ENCODE data around the gene GNPTG. TPM values are rescaled to one million over a fixed set of nuclear protein-coding genes. Genes with fewer than 3 reads are reported as not detected.

GNPTG gene
- 88.7 TPM for total RNA-seq
- polyA plus RNA-seq (ENCODE audit: insufficient read depth, low read depth, low replicate concordance) = 138 TPM
- long read RNA-seq, donor 1, transcript GNPTG-201 (11 exons, 1,983 nt) = major isoform, 31 of 72 reads
- long read RNA-seq, donor 1, partial matches to known transcripts = 37 of 72 reads
- long read RNA-seq, donor 1, other reads (novel, unspliced or antisense) = 0 of 72 reads
- long read RNA-seq, donor 2, transcript GNPTG-201 (11 exons, 1,983 nt) = major isoform, 30 of 36 reads
- long read RNA-seq, donor 2, partial matches to known transcripts = 5 of 36 reads
- long read RNA-seq, donor 2, other reads (novel, unspliced or antisense) = 0 of 36 reads
- long read RNA-seq, donor 3, transcript GNPTG-204 (3 exons, 386 nt) = minor isoform, 5 of 67 reads
- long read RNA-seq, donor 3, transcript GNPTG-201 (11 exons, 1,983 nt) = major isoform, 47 of 67 reads
- long read RNA-seq, donor 3, partial matches to known transcripts = 15 of 67 reads
- long read RNA-seq, donor 3, other reads (novel, unspliced or antisense) = 0 of 67 reads
- long read RNA-seq, donor 4, transcript GNPTG-201 (11 exons, 1,983 nt) = major isoform, 24 of 29 reads
- long read RNA-seq, donor 4, partial matches to known transcripts = 5 of 29 reads
- long read RNA-seq, donor 4, other reads (novel, unspliced or antisense) = 0 of 29 reads
- long read RNA-seq, donor 5 = 0 reads
- long read RNA-seq, donor 6, transcript GNPTG-201 (11 exons, 1,983 nt) = major isoform, 24 of 31 reads
- long read RNA-seq, donor 6, partial matches to known transcripts = 7 of 31 reads
- long read RNA-seq, donor 6, other reads (novel, unspliced or antisense) = 0 of 31 reads
- long read RNA-seq, donor 7, transcript GNPTG-201 (11 exons, 1,983 nt) = major isoform, 93 of 135 reads
- long read RNA-seq, donor 7, partial matches to known transcripts = 21 of 135 reads
- long read RNA-seq, donor 7, other reads (novel, unspliced or antisense) = 19 of 135 reads
- long read RNA-seq, donor 8, transcript GNPTG-201 (11 exons, 1,983 nt) = major isoform, 27 of 55 reads
- long read RNA-seq, donor 8, partial matches to known transcripts = 26 of 55 reads
- long read RNA-seq, donor 8, other reads (novel, unspliced or antisense) = 0 of 55 reads
- long read RNA-seq, donor 9, transcript GNPTG-201 (11 exons, 1,983 nt) = major isoform, 24 of 32 reads
- long read RNA-seq, donor 9, partial matches to known transcripts = 8 of 32 reads
- long read RNA-seq, donor 9, other reads (novel, unspliced or antisense) = 0 of 32 reads
- long read RNA-seq, donor 10, transcript GNPTG-201 (11 exons, 1,983 nt) = major isoform, 24 of 72 reads
- long read RNA-seq, donor 10, partial matches to known transcripts = 46 of 72 reads
- long read RNA-seq, donor 10, other reads (novel, unspliced or antisense) = 0 of 72 reads

DNA sequence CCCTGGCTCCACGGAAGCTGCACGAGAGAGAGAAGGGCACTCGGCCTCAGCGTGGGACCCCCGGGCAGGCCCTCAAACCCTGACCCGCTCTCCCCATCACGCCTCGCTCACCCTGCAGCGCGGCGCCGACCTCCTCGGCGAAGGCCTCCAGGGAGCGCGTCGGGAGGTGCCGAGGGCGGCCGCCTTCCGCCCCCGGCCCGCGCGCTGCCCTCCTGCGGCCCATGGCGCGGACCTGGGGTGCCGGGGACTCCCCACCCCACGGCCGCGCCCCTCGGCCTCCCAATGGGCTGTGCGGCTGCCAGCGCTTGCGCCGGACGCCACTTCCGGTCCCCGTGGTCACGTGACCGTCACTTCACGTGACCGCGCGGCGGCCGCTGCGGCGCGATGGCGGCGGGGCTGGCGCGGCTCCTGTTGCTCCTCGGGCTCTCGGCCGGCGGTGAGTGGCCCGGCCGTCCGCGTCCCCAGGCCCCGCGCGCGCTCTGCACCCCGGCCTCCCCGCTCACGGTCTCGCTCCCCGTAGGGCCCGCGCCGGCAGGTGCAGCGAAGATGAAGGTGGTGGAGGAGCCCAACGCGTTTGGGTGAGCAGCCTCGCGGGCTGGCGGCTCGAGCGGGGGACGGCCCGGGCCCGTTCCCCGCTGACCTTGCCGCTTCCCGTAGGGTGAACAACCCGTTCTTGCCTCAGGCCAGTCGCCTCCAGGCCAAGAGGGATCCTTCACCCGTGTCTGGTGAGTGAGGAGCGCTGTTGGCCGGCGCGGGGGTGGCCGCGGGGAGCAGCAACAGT lies at the start of gene GNPTG, which contains the start of gene TSR3:
Gene GNPTG (plus strand): TSS at position 350 of the 781 bp plus-strand sequence. CDS start 35 bp downstream, at position 385.
Gene TSR3 (minus strand): TSS at position 297 of the 781 bp plus-strand sequence. CDS start 74 bp downstream, at position 223.
- intact Hi-C loops (cut with DNase I) = no loop called here
- TF ChIP-seq CTCF (IDR thresholded peaks at IDR 0.05; ENCODE audit: borderline replicate concordance, extremely low read depth, insufficient read depth) = no peak
- peak; percentile 76 to 96 (median 89) for DNase-seq
- FAIRE-seq = no peak
- Histone ChIP-seq H3K4me3 (ENCODE audit: low read length in 3 of 3) (peak within 1 kb of the TSS; percentile 73 to 81 (median 81)), H3K36me3 (ENCODE audit: control insufficient read depth in 2 of 3, insufficient read depth in 3 of 3, low read length in 3 of 3) (peaks cover 0 to 8% (median 2%) of the 10 kb centered on the region in 3 donors), H3K27ac (ENCODE audit: low read depth in 2 of 2, low read length in 2 of 2) (peak within 1 kb of the TSS in 1 of 2 donors; percentile 14), H3K27me3 (ENCODE audit: control insufficient read depth, insufficient read depth, low read length) (no peaks in the 10 kb centered on the region), H3K9ac (ENCODE audit: low read length in 3 of 3) (peak within 1 kb of the TSS; percentile 44 to 68 (median 54)), H3K4me1 (ENCODE audit: control insufficient read depth in 2 of 3, insufficient read depth in 2 of 3, low read depth in 1 of 3, low read length in 3 of 3) (peaks cover 0 to 21% (median 2%) of the 10 kb centered on the region in 3 donors), H3K9me3 (ENCODE audit: control insufficient read depth in 2 of 3, insufficient read depth in 1 of 3, low read length in 3 of 3) (no peaks in the 10 kb centered on the region)

GRCh38 chr16:1305823-1306222 lies 45.9 kb upstream of the GNPTG start:
- no peak for FAIRE-seq
- TF ChIP-seq CTCF (IDR thresholded peaks at IDR 0.05; ENCODE audit: borderline replicate concordance, extremely low read depth, insufficient read depth) = no peak
- H3K27me3 ChIP-seq (ENCODE audit: control insufficient read depth, insufficient read depth, low read length) = no peaks in the 10 kb centered on the region

GRCh38 chr16:1306334-1306733 lies 45.4 kb upstream of the GNPTG start:
- intact Hi-C loops (cut with DNase I) = no loop called here
- no peak overlapping the region for H3K27ac ChIP-seq (ENCODE audit: low read depth in 2 of 2, low read length in 2 of 2)
- no peak for DNase-seq
- no peaks in the 10 kb centered on the region for H3K36me3 ChIP-seq (ENCODE audit: control insufficient read depth in 2 of 3, insufficient read depth in 3 of 3, low read length in 3 of 3)
- no peaks in the 10 kb centered on the region for H3K9me3 ChIP-seq (ENCODE audit: control insufficient read depth in 2 of 3, insufficient read depth in 1 of 3, low read length in 3 of 3)
- no peak for TF ChIP-seq CTCF (IDR thresholded peaks at IDR 0.05; ENCODE audit: borderline replicate concordance, extremely low read depth, insufficient read depth)
- no peak overlapping the region for H3K9ac ChIP-seq (ENCODE audit: low read length in 3 of 3)
- H3K4me3 ChIP-seq (ENCODE audit: low read length in 3 of 3) = no peak overlapping the region
- H3K27me3 ChIP-seq (ENCODE audit: control insufficient read depth, insufficient read depth, low read length) = no peaks in the 10 kb centered on the region
- no peak for FAIRE-seq
- peaks cover 0 to 12% (median 0%) of the 10 kb centered on the region in 3 donors for H3K4me1 ChIP-seq (ENCODE audit: control insufficient read depth in 2 of 3, insufficient read depth in 2 of 3, low read depth in 1 of 3, low read length in 3 of 3)

More at GRCh38 chr16:1305823-1306222, 45.9 kb upstream of the GNPTG start:
- DNase-seq = no peak
- peaks cover 0 to 7% (median 0%) of the 10 kb centered on the region in 3 donors for H3K4me1 ChIP-seq (ENCODE audit: control insufficient read depth in 2 of 3, insufficient read depth in 2 of 3, low read depth in 1 of 3, low read length in 3 of 3)
- H3K9me3 ChIP-seq (ENCODE audit: control insufficient read depth in 2 of 3, insufficient read depth in 1 of 3, low read length in 3 of 3) = no peaks in the 10 kb centered on the region
- no peaks in the 10 kb centered on the region for H3K36me3 ChIP-seq (ENCODE audit: control insufficient read depth in 2 of 3, insufficient read depth in 3 of 3, low read length in 3 of 3)
- H3K9ac ChIP-seq (ENCODE audit: low read length in 3 of 3) = no peak overlapping the region
- H3K4me3 ChIP-seq (ENCODE audit: low read length in 3 of 3) = no peak overlapping the region
- no peak overlapping the region for H3K27ac ChIP-seq (ENCODE audit: low read depth in 2 of 2, low read length in 2 of 2)
- intact Hi-C loops (cut with DNase I) = no loop called here
